Stimulated activated CD8-positive, alpha-beta memory T cell treated with anti-CD3 and anti-CD28 coated beads, Interleukin-4, amount 100 ng/mL, for 4 hours (primary cell): Measurements from ENCODE around the gene RNF13.
"Not testable (repeated sequence)": the region's sequence is repeated elsewhere in the genome, so short reads cannot be mapped to it uniquely, and the experiment has no call there.

ENCODE experiments used
- DNase-seq, 2 donors: peaks; one replicate each; pipeline ENCODE4 v3.0.0-alpha.2; 2020; ENCODE audit warnings: low read depth in 2 of 2, low spot score in 1 of 2

The RNF13 gene

GRCh38 chr3:149949181-149949580 lies 136.2 kb downstream of the RNF13 start:
- no peak for DNase-seq

- no peak for DNase-seq
Observed at GRCh38 chr3:149954812-149955211, 141.8 kb downstream of the RNF13 start.

DNA sequence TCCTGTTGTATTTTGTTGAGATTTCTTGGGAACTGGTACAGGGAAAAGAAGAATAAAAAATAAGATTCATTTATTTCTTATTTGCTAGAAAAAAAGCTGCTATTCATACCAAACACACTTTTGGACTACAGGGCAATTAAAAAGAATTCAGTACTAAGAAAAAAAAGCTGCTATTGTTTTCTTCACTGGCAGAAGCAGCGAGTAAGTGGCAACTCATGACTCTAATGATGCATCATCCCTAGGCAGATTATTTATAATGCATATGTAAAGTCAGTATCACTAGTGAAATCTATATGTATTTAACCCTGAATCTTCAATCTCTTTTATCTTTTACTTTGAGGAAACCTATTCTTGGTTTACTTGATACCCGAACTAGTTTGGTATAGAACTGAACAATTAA lies 142.4 kb downstream of the RNF13 start:
- no peak for DNase-seq

DNA sequence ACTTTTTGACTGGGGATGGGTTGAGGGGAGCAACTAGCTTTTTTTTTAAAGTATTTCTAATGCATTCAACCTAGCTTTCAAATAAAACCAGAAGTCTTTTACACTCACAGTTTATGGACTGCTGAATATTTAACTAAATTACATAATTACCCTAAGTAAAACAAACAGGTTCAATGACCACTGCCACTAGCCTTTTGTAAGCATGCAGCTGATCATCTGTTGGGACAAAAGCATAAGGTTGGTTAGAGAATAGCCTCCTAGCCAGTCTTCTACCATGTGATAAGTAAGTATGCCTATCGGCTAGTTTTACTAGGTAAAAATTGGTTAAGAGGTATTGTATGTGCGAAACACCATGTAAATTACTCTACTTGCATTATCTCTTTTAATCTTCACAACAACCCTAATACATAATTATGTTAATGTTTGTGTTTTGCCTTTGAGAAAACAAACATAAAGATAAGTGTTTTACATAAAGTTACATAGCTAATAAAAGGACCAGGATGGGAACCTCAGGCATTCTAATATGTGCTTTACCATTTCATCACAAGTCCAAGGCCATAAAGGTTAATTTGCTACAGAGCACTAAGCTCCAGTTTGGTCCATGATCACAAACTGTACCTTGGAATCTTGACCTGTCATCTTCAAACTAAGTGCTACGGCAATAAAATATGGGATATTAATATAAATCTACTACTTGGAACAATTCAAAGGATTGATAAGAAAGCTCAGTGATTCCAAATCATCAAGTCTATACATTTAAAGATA lies 144.5 kb downstream of the RNF13 start:
- DNase-seq, result no peak

GRCh38 chr3:149958171-149958796 lies 145.3 kb downstream of the RNF13 start:
- no peak for DNase-seq

GRCh38 chr3:149959443-149959842 lies 146.4 kb downstream of the RNF13 start:
- DNase-seq, result no peak

- DNase-seq, result no peak
Observed at GRCh38 chr3:149963485-149963884, 150.5 kb downstream of the RNF13 start.

DNA sequence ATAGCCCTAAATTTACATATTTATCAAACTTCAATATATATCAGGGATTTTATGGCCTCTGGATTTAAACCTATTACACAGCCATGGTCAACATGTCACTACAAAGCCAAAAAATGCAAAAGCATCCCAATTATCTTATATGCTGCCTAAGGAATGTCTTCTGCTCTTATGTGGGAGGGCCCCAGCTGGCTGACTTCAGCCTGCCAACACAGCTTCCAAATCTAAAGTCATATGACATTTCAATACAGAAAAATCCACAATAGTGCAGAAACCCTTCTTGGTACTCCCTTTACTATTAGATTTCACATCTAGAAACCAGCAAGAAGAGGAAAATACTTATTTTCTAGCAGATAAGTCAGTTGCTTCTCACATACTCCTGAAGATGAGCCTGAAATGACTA lies 151.3 kb downstream of the RNF13 start:
- DNase-seq, result no peak

GRCh38 chr3:149965278-149965677 lies 152.3 kb downstream of the RNF13 start:
- DNase-seq, result no peak

DNA sequence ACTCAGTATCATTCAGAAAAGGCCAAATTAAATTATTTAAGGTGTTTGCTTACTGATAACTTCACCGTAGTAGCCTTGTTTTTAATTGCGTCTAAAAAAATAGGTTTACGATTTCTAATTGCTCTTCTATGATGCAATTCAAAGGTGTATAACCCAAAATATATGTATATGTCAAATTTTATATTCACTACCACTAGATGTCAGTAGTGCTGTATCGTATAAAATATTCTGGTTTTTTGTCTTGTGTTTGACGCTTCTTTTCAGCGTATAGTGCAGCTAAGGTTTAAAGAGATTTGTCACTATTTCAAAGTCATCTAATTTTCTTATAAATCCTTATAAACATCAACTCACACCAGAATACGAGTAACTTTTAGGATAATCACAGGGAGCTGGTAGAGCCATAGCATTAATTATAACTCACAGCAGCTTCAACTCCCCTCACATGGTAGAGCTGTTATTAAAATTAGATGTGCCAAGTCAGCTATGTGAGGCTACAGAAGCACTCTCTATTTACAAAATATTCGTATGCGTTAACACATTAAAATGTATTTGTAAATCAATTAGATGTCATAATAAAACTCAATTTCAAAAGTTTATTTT lies 154.2 kb downstream of the RNF13 start:
- no peak for DNase-seq

DNA sequence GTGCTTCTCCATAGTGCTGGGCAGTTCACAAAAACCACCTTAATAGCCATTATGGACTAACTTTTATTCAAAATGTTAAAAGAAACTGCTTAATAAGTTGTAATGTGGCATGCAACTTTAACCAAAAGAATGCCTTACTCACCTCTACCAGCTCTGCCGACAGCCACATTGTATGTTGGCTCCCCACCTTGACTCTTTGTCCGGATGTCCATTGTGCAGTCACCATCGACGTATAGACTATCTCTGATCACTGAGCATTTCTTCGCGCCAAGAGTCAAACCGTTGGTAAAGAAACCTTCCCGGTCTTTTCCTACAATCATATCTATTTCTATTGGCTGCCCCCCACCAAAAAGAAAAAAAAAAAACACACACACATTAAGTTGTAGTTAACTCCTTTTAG lies 155.2 kb downstream of the RNF13 start:
- DNase-seq, result no peak

GRCh38 chr3:149969110-149969939 lies 156.3 kb downstream of the RNF13 start:
- DNase-seq, result no peak

GRCh38 chr3:149969940-149970715 lies 157.1 kb downstream of the RNF13 start:
- DNase-seq, result peak; percentile 52 to 56

DNA sequence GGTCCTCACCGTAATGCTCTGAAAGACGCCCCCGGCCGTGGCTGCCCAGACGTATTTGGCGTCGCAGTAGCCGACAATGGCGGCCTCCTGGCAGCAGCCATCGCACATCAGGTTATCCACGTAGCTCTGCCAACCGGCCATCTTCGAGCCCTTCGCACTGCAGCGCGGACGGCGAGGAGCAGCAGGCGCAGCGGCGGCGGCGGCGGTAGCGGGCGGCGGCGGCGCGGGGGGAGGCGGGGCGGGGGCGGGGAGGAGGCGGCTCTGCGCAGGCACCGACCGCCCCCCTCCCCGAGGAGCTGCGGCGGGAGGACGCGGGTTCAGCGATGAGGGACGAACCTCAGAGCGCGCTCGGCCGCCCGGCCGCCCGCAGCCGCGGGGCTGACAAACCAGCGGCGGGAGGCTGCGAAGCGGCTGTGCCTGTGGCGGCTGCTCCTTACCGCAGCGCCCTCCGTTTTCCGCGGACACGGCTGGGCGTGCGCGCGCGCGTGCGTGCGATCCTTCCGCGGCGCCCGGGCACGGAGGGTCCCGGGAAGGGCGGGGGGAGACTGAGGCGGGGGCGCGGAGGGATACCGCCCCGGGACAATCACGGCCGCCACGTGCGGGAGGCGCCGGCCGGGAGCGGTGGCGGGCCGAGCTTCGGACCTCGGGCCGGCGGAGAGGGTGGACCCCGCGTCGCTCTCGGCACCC lies 157.8 kb downstream of the RNF13 start, which contains the start of gene PFN2:
Gene PFN2, minus strand, starts transcription at position 180 of the 687 bp plus-strand sequence. Its CDS starts 39 bp downstream, at position 141.
- DNase-seq, result peak; percentile 9 to 12

- peak in 1 of 2 donors; percentile 3 for DNase-seq
Observed at GRCh38 chr3:149971403-149972075, 158.5 kb downstream of the RNF13 start.

GRCh38 chr3:149975919-149976318 lies 162.9 kb downstream of the RNF13 start:
- DNase-seq, result no peak

GRCh38 chr3:149977386-149977785 lies 164.4 kb downstream of the RNF13 start:
- DNase-seq, result no peak

GRCh38 chr3:149981979-149982378 lies 169.0 kb downstream of the RNF13 start:
- DNase-seq, result not testable (repeated sequence)

- DNase-seq, result not testable (repeated sequence)
Observed at GRCh38 chr3:149983053-149983452, 170.0 kb downstream of the RNF13 start.
